Effector memory CD4-positive, alpha-beta T cell (primary cell): ENCODE measurements around the gene PPP1R16B.
"Not testable (repeated sequence)": the region's sequence is repeated elsewhere in the genome, so short reads cannot be mapped to it uniquely, and the experiment has no call there.

Source experiments
- DNase-seq, 3 donors: peaks; one replicate each; pipeline ENCODE4 v3.0.0-alpha.2; 2020
- H3K27ac ChIP-seq: 2 replicates; pipeline ENCODE4 v1.7.0; 2013; ENCODE audit warnings: mild to moderate bottlenecking, low read length, moderate library complexity; ENCODE audit not compliant: insufficient read depth, poor library complexity, severe bottlenecking
- H3K27me3 ChIP-seq: replicated peaks from 2 replicates; pipeline ENCODE4 v1.7.0; 2013; ENCODE audit warnings: mild to moderate bottlenecking, low read length; ENCODE audit not compliant: insufficient read depth, control insufficient read depth, poor library complexity, severe bottlenecking
- H3K36me3 ChIP-seq: 2 replicates; pipeline ENCODE4 v1.7.0; 2013; ENCODE audit warnings: mild to moderate bottlenecking, low read length, moderate library complexity; ENCODE audit not compliant: control insufficient read depth, insufficient read depth
- H3K4me1 ChIP-seq: 2 replicates; pipeline ENCODE4 v1.7.0; 2013; ENCODE audit warnings: low read length, mild to moderate bottlenecking; ENCODE audit not compliant: control insufficient read depth, insufficient read depth, poor library complexity, severe bottlenecking
- H3K4me3 ChIP-seq: 2 replicates; pipeline ENCODE4 v1.7.0; 2013; ENCODE audit warnings: low read length, low read depth, mild to moderate bottlenecking; ENCODE audit not compliant: insufficient read depth, poor library complexity, severe bottlenecking
- H3K9me3 ChIP-seq: 2 replicates; pipeline ENCODE4 v1.7.0; 2013; ENCODE audit warnings: mild to moderate bottlenecking, low read length, moderate library complexity; ENCODE audit not compliant: control insufficient read depth

The PPP1R16B gene

DNA sequence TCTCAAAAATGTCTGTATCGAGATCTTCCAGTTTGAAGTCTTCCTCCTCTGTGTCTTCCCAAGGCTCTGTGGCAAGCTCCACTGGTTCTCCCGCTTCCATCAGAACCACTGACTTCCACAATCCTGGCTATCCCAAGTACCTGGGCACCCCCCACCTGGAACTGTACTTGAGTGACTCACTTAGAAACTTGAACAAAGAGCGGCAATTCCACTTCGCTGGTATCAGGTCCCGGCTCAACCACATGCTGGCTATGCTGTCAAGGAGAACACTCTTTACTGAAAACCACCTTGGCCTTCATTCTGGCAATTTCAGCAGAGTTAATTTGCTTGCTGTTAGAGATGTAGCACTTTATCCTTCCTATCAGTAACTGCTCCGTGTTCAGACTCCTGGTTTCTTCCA is 146.7 kb downstream of the PPP1R16B start:
- H3K4me3 ChIP-seq: no peak overlapping the region
- H3K27me3 ChIP-seq: no peaks in the 10 kb centered on the region
- no peak overlapping the region for H3K27ac ChIP-seq
- no peaks in the 10 kb centered on the region for H3K9me3 ChIP-seq
- no peak for DNase-seq
- no peaks in the 10 kb centered on the region for H3K4me1 ChIP-seq
- no peaks in the 10 kb centered on the region for H3K36me3 ChIP-seq

DNA sequence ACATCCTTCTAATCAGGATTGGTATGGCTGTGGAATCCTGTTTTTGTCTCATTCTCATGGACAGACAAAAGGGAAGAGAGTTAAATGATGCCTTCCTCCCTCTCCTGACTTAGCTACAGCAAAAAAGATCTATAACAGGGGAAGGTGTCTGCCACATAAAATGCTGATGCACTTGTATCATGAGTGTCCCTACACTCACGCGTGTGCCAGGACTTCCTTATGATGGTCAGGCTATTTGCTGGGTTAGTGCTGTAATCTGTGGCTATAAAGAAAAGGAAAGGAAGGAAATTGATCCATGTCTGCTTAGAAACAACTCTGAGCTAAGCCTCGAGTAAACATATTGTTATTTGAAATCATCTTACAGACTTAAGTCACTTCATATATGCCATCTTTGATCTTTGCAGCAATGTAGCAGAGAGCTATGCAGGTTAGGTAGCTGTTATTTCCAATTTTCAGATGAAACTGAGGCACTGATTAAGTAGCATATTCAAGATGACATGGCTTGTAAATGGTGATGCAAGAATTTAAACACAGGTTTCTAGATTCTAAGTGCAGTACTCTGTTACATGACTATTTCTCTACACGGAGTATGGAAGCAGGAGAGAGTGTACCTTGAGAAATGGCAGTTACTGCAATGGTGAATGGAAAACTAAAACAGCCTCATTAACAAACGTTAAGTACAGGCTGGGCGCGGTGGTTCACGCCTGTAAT is 148.3 kb downstream of the PPP1R16B start:
- H3K4me3 ChIP-seq: no peak overlapping the region
- H3K36me3 ChIP-seq: no peaks in the 10 kb centered on the region
- H3K9me3 ChIP-seq: no peaks in the 10 kb centered on the region
- H3K4me1 ChIP-seq: no peaks in the 10 kb centered on the region
- DNase-seq: no peak
- no peaks in the 10 kb centered on the region for H3K27me3 ChIP-seq
- H3K27ac ChIP-seq: no peak overlapping the region

DNA sequence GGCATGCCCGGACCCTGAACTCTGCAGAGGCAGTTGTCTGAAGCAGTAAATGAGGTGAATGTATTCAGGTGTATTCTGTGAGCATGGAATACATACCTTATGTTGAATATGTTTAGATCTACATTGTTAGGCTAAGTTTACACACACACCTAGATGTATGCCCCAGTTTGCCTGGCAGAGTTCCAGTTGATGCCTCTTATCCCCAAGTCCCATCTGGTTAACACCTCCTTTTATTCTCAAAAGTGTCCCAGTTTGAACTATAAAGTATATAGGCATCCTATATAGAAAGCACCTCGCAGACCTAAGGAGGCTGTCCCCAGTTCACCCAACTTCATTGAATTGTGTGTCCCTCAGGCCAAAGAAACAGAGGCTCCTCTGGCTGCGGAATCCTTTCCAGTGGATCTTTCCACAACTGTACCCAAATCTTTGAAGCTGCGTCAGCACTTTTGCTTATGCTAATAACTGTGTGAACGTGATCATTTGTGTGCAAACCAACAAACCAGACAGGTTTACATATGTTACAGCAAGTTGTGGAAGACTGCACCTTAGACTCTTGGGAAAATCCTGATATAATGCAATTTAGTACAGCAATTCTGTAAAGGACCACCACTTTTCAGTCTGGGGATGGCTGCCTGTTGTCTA is 151.9 kb downstream of the PPP1R16B start:
- Histone ChIP-seq H3K9me3 (no peaks in the 10 kb centered on the region), H3K27me3 (no peaks in the 10 kb centered on the region), H3K36me3 (no peaks in the 10 kb centered on the region), H3K4me3 (no peak overlapping the region), H3K27ac (no peak overlapping the region), H3K4me1 (peaks cover 6% of the 10 kb centered on the region)
- no peak for DNase-seq

DNA sequence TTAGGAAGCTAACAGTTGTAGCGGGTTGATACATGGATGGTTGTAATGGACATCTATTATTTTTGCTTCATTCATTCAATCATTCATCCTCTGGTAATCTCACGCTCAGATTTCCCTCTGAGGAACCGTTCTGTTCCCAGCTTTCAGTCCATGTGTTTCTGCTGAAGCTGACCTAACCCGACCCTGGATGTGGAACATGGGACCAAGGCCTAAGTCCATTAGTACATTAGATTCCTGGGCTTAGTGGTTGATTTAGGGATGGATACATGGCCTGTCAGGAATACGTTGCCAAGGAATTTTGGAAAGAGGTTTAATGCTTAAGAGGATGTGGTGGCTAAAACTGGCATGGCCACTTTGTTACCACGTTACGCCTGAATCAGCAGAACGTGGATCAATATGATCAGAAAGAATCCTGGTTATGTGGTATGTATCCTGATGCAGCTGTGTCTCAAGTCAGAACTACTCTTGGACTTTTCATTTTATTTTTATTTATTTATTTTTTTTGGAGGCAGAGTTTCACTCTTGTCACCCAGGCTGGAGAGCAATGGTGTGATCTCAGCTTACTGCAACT is 152.5 kb downstream of the PPP1R16B start:
- H3K9me3 ChIP-seq: no peaks in the 10 kb centered on the region
- H3K36me3 ChIP-seq: no peaks in the 10 kb centered on the region
- H3K4me1 ChIP-seq: peaks cover 11% of the 10 kb centered on the region
- DNase-seq: no peak
- H3K27ac ChIP-seq: no peak overlapping the region
- H3K27me3 ChIP-seq: no peaks in the 10 kb centered on the region
- no peak overlapping the region for H3K4me3 ChIP-seq

DNA sequence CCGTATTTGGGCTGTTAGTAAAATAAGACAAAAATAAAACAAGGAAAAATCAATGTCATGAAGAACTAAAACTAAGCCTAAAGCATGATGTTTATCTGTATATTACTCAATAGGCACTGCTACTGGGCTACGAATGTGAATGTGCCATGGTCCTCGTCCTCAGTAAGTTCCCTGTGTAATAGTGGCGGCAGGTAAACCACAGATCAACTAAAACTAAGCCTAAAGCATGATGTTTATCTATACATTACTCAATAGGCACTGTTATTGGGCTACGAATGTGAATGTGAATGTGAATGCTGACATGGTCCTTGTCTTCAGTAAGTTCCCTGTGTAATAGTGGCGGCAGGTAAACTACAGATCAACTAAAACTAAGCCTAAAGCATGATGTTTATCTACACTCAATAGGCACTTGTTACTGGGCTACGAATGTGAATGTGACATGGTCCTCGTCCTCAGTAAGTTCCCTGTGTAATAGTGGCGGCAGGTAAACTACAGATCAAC is 154.7 kb downstream of the PPP1R16B start:
- not testable (repeated sequence) for H3K27ac ChIP-seq, H3K36me3 ChIP-seq, H3K9me3 ChIP-seq, DNase-seq, H3K27me3 ChIP-seq, H3K4me3 ChIP-seq
- peaks cover 15% of the 10 kb centered on the region for H3K4me1 ChIP-seq

DNA sequence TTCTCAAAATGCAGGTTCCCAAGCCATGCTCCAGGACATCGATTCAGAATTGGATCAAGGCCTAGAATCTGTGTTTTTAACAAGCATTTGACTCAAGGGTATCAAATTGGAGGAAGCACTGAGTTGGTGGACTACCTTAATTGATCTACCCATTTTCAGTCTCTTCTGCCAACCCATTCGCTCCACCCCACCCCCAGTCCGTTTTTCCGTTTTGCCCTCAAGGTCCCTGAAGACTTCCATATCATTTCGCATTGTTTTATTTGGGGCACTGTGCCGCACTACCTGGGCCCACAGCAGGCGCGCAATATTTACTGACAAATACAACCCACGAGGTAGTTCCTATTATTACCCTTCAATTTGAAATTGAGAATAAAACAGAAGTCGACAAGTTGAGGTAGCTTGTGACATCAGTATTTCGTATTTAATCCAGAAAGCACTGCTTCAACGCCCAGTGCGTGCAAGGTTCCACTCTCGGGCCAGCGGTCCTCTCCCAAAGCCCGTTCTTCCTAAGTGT is 156.1 kb downstream of the PPP1R16B start:
- Histone ChIP-seq H3K4me3 (peak overlapping the region; percentile 93), H3K27ac (peak overlapping the region; percentile 51), H3K4me1 (peaks cover 15% of the 10 kb centered on the region), H3K9me3 (no peaks in the 10 kb centered on the region), H3K27me3 (no peaks in the 10 kb centered on the region), H3K36me3 (no peaks in the 10 kb centered on the region)
- DNase-seq: no peak

DNA sequence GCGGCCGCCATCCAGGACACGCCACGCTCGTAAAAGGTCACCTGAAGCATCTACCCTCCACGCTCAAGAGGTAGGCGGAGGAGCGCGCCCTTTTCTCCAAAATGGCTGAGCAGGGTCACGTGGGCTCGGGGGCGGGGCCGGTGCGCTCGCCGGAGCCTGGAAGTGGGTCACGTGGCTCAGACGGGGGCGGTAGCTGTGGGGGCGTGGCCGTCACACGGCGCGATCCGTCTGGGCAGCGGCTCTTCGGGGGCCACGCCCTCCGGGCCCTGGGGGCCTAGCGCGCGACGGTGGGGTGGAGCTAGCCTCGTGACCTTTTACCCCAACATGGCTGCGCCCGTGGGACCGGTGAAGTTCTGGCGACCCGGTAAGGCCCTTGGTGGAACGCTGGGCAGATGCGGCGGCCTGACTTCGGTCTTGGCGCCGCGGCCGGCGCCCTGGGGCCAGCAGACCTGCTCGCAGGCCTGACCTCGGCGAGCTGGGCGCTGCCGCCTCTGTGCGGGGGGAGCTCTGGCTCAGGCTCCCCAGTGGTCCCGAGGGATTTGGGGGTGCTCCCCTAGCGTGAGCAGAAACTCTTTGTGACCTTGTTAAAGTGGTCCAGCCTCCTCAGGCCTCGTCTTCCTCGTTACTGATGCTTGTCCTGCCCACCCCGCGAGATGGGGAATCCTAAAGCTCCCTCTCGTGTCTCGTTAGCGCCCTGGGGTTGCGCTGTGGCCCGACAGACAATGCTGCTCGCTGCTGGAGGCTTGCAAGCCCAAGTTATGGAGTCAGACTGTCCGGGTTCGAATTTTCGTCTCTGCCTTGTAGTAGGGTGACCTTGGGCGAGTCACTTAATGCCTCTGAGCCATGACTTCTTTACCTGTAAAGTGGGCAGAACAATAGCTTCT is 156.8 kb downstream of the PPP1R16B start, which contains the start of gene DHX35:
Gene DHX35, plus strand, starts transcription at position 301 of the 884 bp plus-strand sequence. Its CDS starts 24 bp downstream, at position 325.
- no peaks in the 10 kb centered on the region for H3K36me3 ChIP-seq
- no peaks in the 10 kb centered on the region for H3K27me3 ChIP-seq
- peaks cover 15% of the 10 kb centered on the region for H3K4me1 ChIP-seq
- no peaks in the 10 kb centered on the region for H3K9me3 ChIP-seq
- H3K4me3 ChIP-seq: peak within 1 kb of the TSS; percentile 93
- peak; percentile 96 to 97 (median 97) for DNase-seq
- H3K27ac ChIP-seq: peak within 1 kb of the TSS; percentile 80

DNA sequence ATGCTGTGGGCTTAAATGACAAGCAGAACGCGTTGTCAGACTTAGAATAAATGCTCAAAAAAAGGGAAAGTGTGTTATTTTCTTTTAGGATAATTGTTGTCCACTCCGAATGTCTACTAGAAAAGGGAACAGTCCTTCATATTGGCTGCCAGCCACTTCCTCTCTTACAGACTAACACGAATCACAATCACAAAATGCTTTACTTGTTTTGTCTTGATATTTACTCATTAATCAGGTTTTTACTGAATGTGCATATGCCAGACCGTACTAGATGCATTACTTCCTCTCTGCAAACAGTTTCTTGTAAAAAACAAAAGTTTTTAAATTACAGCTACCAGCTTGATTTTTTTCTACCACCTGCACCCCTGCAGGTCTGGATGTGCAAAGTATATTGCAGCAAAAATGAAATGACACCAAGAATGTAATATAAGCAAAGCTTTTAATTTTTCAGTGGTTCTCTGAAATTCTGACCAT is 157.5 kb downstream of the PPP1R16B start:
- no peak for DNase-seq
- peak overlapping the region; percentile 80 for H3K27ac ChIP-seq
- peaks cover 15% of the 10 kb centered on the region for H3K4me1 ChIP-seq
- peak overlapping the region; percentile 93 for H3K4me3 ChIP-seq
- no peaks in the 10 kb centered on the region for H3K9me3 ChIP-seq
- no peaks in the 10 kb centered on the region for H3K27me3 ChIP-seq
- H3K36me3 ChIP-seq: no peaks in the 10 kb centered on the region

DNA sequence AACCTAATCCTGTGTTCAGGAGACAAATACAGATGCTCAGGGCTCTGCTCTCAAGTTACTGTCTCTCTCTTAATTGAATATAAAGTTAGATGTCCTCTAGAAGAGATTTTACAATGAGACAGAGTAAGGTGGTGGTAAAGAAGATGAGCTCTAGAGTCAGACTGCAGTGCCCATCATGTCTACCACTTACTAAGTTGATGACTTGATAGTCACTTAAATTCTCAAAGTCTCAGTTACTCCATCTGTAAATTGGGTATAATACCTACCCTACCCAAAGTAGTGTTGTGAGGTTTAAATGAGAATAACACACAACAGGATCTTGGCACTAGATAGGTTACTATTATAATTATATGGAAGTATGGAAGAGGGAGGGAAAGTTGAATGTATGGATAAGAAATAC is 158.2 kb downstream of the PPP1R16B start:
- DNase-seq: no peak
- Histone ChIP-seq H3K4me3 (no peak overlapping the region), H3K27ac (no peak overlapping the region), H3K36me3 (no peaks in the 10 kb centered on the region), H3K9me3 (no peaks in the 10 kb centered on the region), H3K27me3 (no peaks in the 10 kb centered on the region), H3K4me1 (peaks cover 15% of the 10 kb centered on the region)
